K562 (cell line): ENCODE data around the gene MMP1. TPM values are rescaled to one million over a fixed set of nuclear protein-coding genes. Genes with fewer than 3 reads are reported as not detected.

Experiments used
- ATAC-seq: fragments of 200-7000 bp; cut with Tn5 transposase; 3 replicates; pipeline ENCODE4 v1.9.1; 2020; ENCODE audit warnings: moderate library complexity
- BruUV-seq: library from RNA; stranded (reverse); fragments of 400-500 nt; replicated peaks from 2 replicates; lab custom pipeline; 2021; lab: Mats Ljungman, UMichigan
- CTCF ChIA-PET: fragments of 300-600 bp; formaldehyde crosslinking; extraction: SDS; loops from one replicate; lab custom pipeline; 2021; ENCODE audit warnings: low intra/inter-chr PET ratio; lab: Yijun Ruan, JAX
- POLR2A ChIA-PET: fragments of 300-600, 350-650 bp; sonication (Branson Sonifier 250); formaldehyde crosslinking; extraction: SDS; loops from one replicate; lab custom pipeline; 2021; ENCODE audit warnings: antibody characterized with exemption, inconsistent platforms; lab: Yijun Ruan, JAX
- DNase-seq, 4 experiments: peaks; one replicate each; pipeline versions ENCODE4 v3.0.0 to v3.0.0-alpha.2; 2011 to 2018; ENCODE audit warnings: low spot score in 3 of 4, mixed read lengths in 3 of 4; ENCODE audit errors: extremely low read depth in 1 of 4
- FAIRE-seq: peaks from 2 replicates; lab custom pipeline; 2011; peaks lifted over from hg19 to GRCh38; lab: Jason Lieb, UNC
- H2AFZ ChIP-seq: 2 replicates; pipeline ENCODE4 v1.6.0; 2011; ENCODE audit warnings: low read depth, low read length, control low read depth, inconsistent platforms
- H3K27ac ChIP-seq: fragments of 200-600 bp; 3 replicates; pipeline ENCODE4 v1.8.0; 2011; ENCODE audit warnings: low read depth, mild to moderate bottlenecking, control low read depth, inconsistent platforms, low read length, moderate library complexity, mixed read lengths; ENCODE audit errors: extremely low read depth
- H3K27me3 ChIP-seq, 2 experiments: fragments of 300-600 bp in 1 of 2; 2 replicates in 1 of 2; 3 replicates in 1 of 2; pipeline versions ENCODE4 v1.6.0 to v1.8.0; 2011; ENCODE audit warnings: inconsistent platforms in 2 of 2, low read length in 2 of 2, mild to moderate bottlenecking in 1 of 2, mixed read lengths in 1 of 2, moderate library complexity in 1 of 2; ENCODE audit not compliant: control insufficient read depth in 2 of 2, insufficient read depth in 2 of 2
- H3K36me3 ChIP-seq: fragments of 300-600 bp; 3 replicates; pipeline ENCODE4 v1.8.0; 2011; ENCODE audit warnings: mild to moderate bottlenecking, low read length, inconsistent platforms; ENCODE audit not compliant: control insufficient read depth, insufficient read depth
- H3K4me1 ChIP-seq, 2 experiments: fragments of 200-600 bp in 1 of 2; replicated peaks in 1 of 2; 2 replicates in 1 of 2; 3 replicates in 1 of 2; pipeline versions ENCODE4 v1.5.1 to v1.8.0; 2011; ENCODE audit warnings: inconsistent platforms in 2 of 2, low read length in 2 of 2, mild to moderate bottlenecking in 1 of 2, mixed read lengths in 1 of 2, moderate library complexity in 1 of 2; ENCODE audit not compliant: control insufficient read depth in 2 of 2, insufficient read depth in 2 of 2
- H3K4me2 ChIP-seq: 2 replicates; pipeline ENCODE4 v1.6.1; 2011; ENCODE audit warnings: low read length, control low read depth, inconsistent platforms, mixed read lengths; ENCODE audit not compliant: insufficient read depth
- H3K4me3 ChIP-seq: fragments of 200-600 bp; sonication (generic), shearing (Covaris generic); 2 replicates; pipeline ENCODE4 v1.5.1; 2016; ENCODE audit warnings: control low read depth, inconsistent platforms
- H3K79me2 ChIP-seq: fragments of 200-600 bp; 3 replicates; pipeline ENCODE4 v1.8.0; 2011; ENCODE audit warnings: low read length, inconsistent platforms; ENCODE audit not compliant: control insufficient read depth, insufficient read depth
- H3K9ac ChIP-seq, 2 experiments: 2 replicates each; pipeline versions ENCODE4 v1.6.0 to v1.6.1; 2011; ENCODE audit warnings: low read depth in 2 of 2, low read length in 2 of 2, control low read depth in 1 of 2, inconsistent platforms in 1 of 2, mild to moderate bottlenecking in 1 of 2, mixed read lengths in 1 of 2; ENCODE audit not compliant: insufficient read depth in 1 of 2
- H3K9me1 ChIP-seq: one replicate; pipeline ENCODE4 v1.6.0; 2011; ENCODE audit warnings: inconsistent platforms, mild to moderate bottlenecking, low read length, moderate library complexity; ENCODE audit not compliant: control insufficient read depth, insufficient read depth
- H3K9me3 ChIP-seq: replicated peaks from 2 replicates; pipeline ENCODE4 v1.5.1; 2011; ENCODE audit warnings: low read depth, low read length, inconsistent platforms; ENCODE audit not compliant: control insufficient read depth, insufficient read depth
- H4K20me1 ChIP-seq: replicated peaks from 2 replicates; pipeline ENCODE4 v1.6.1; 2011; ENCODE audit warnings: low read length, inconsistent platforms, mixed read lengths; ENCODE audit not compliant: control insufficient read depth, insufficient read depth
- ARNT ChIP-seq, 2 experiments: fragments of 450-650 bp; IDR thresholded peaks; 2 replicates each; pipeline ENCODE4 v1.6.1; 2016; ENCODE audit warnings: mild to moderate bottlenecking in 1 of 2
- BRF2 ChIP-seq: IDR thresholded peaks from 3 replicates; pipeline ENCODE4 v1.6.1; 2011; ENCODE audit warnings: borderline replicate concordance, mild to moderate bottlenecking; ENCODE audit not compliant: insufficient read length, insufficient read depth
- CHD4 ChIP-seq: fragments of 200-600 bp; sonication (generic); IDR thresholded peaks from 3 replicates; pipeline ENCODE4 v1.6.1; 2012; ENCODE audit warnings: low read depth, mild to moderate bottlenecking, mixed read lengths, low read length, inconsistent platforms; ENCODE audit not compliant: insufficient read depth, insufficient replicate concordance, poor library complexity, severe bottlenecking
- CREM ChIP-seq: IDR thresholded peaks from 2 replicates; pipeline ENCODE4 v1.6.1; 2014; ENCODE audit warnings: antibody characterized with exemption, low read depth
- DEAF1 ChIP-seq: fragments of 450-650 bp; formaldehyde crosslinking; IDR thresholded peaks from 2 replicates; pipeline ENCODE4 v1.4.0; 2020; ENCODE audit warnings: mild to moderate bottlenecking, moderate library complexity
- GATAD2B ChIP-seq: fragments of 450-650 bp; IDR thresholded peaks from 2 replicates; pipeline ENCODE4 v1.6.1; 2017; ENCODE audit warnings: mild to moderate bottlenecking, borderline replicate concordance
- KDM1A ChIP-seq, 2 experiments: fragments of 450-650 bp; IDR thresholded peaks; 2 replicates each; pipeline ENCODE4 v1.6.1; 2016; ENCODE audit warnings: mild to moderate bottlenecking in 2 of 2
- KDM2B ChIP-seq: fragments of 250-450 bp; sonication (Bioruptor Pico); IDR thresholded peaks from 2 replicates; pipeline ENCODE4 v1.8.0; 2021; ENCODE audit warnings: mild to moderate bottlenecking, moderate library complexity
- MCM3 ChIP-seq: fragments of 450-650 bp; IDR thresholded peaks from 2 replicates; pipeline ENCODE4 v1.6.1; 2016
- PCBP2 ChIP-seq: fragments of 200-400 bp; formaldehyde crosslinking; IDR thresholded peaks from 2 replicates; pipeline ENCODE4 v1.6.1; 2018; ENCODE audit warnings: low read length, low read depth, mild to moderate bottlenecking, moderate library complexity; ENCODE audit not compliant: poor library complexity, severe bottlenecking
- SIN3A ChIP-seq, 2 experiments: fragments of 150-350 bp in 1 of 2; IDR thresholded peaks; 2 replicates each; pipeline ENCODE4 v1.6.1; 2011 to 2016; ENCODE audit warnings: borderline replicate concordance in 2 of 2, low read depth in 2 of 2, low read length in 2 of 2, mild to moderate bottlenecking in 2 of 2, moderate library complexity in 2 of 2; ENCODE audit not compliant: control insufficient read depth in 1 of 2
- ZBTB7A ChIP-seq: IDR thresholded peaks from 2 replicates; pipeline ENCODE4 v1.6.1; 2011; ENCODE audit warnings: low read depth, mild to moderate bottlenecking, low read length, moderate library complexity, borderline replicate concordance; ENCODE audit not compliant: control insufficient read depth
- ZNF124 ChIP-seq: sonication (generic); formaldehyde crosslinking; IDR thresholded peaks from 2 replicates; pipeline ENCODE4 v1.8.1; 2022; ENCODE audit warnings: missing genetic modification reagents
- ZNF518B ChIP-seq: fragments of 250-450 bp; sonication (Bioruptor Pico); IDR thresholded peaks from 2 replicates; pipeline ENCODE4 v1.5.0; 2021; ENCODE audit warnings: mild to moderate bottlenecking, moderate library complexity
- ZNF77 ChIP-seq: fragments of 250-450 bp; sonication (Bioruptor Pico); IDR thresholded peaks from 2 replicates; pipeline ENCODE4 v1.5.0; 2020
- WGBS: fragments of 100-300 bp; shearing (Covaris generic); methylation state at CpG from one replicate; pipeline ENCODE4 v1.1.6; 2016; ENCODE audit warnings: low coverage, mixed read lengths; ENCODE audit not compliant: insufficient coverage; ENCODE audit errors: missing lambda C conversion rate; 5-methylcytosine and 5-hydroxymethylcytosine counted together
- in situ Hi-C: fragments of 300-500 bp; cut with MboI; formaldehyde crosslinking; loops from 4 replicates; pipeline ENCODE4 v1.15.0; 2018; ENCODE audit warnings: inconsistent platforms, mixed read lengths
- intact Hi-C: fragments of 100-400 bp; cut with micrococcal nuclease; formaldehyde crosslinking; loops from 2 replicates; pipeline ENCODE4 v1.14.2; 2022
- polyA plus RNA-seq, 8 experiments: library from polyadenylated mRNA; depleted of rRNA in 4 of 8; stranded (reverse) in 5 of 8; unstranded in 3 of 8; fragments of >200 nt; fragmentation: Nextera tagmentation in 2 of 8; fragmentation: Illumina TruSeq in 1 of 8; extraction: Ambion mirVana in 2 of 8; extraction: Trizol in 1 of 8; gene quantifications; 2 replicates each; pipeline versions ENCODE4 v1.2.1 to v1.2.3, GENCODE V29; 2011 to 2014; ENCODE audit warnings: inconsistent platforms in 1 of 8, missing spikeins in 1 of 8
- total RNA-seq, 7 experiments: library from RNA; depleted of rRNA in 6 of 7; stranded (reverse); fragments of >200 nt in 6 of 7; fragmentation: Illumina TruSeq in 2 of 7; extraction: Trizol in 2 of 7; gene quantifications; 2 replicates each; pipeline versions ENCODE4 v1.2.1 to v1.2.3, GENCODE V29; 2011 to 2021; ENCODE audit warnings: low replicate concordance in 1 of 7
- TF ChIP-seq, protein P1 (sequence below): fragments of 450-650 bp; conservative IDR thresholded peaks from 2 replicates; pipeline ENCODE4 v1.6.1; 2016; ENCODE audit warnings: missing genetic modification characterization, low read depth, mild to moderate bottlenecking, control low read depth, missing compliant biosample characterization

MMP1 gene
- total and polyA plus RNA-seq, 9 of the 15 experiments (the other 6 are each of a cell fraction or from before 2014, with no cell fraction given): 0.06 to 0.33 (median 0.15) TPM; not detected in 2

- FAIRE-seq: no peak
- Histone ChIP-seq H3K4me1 (no peaks in the 10 kb centered on the region), H3K4me2 (no peak overlapping the region), H2AFZ (no peak overlapping the region), H3K36me3 (no peaks in the 10 kb centered on the region), H3K4me3 (no peak overlapping the region), H3K9me1 (no peaks in the 10 kb centered on the region), H3K79me2 (no peaks in the 10 kb centered on the region), H4K20me1 (no peaks in the 10 kb centered on the region), H3K27ac (no peak overlapping the region), H3K27me3 (no peaks in the 10 kb centered on the region), H3K9ac (no peak overlapping the region), H3K9me3 (no peaks in the 10 kb centered on the region)
- BruUV-seq: no TSS peak
- intact Hi-C loops: no loop called here
- CTCF ChIA-PET: no interaction called here
- in situ Hi-C loops: no loop called here
- no peak for DNase-seq
- ATAC-seq: no peak
- WGBS: 0% methylated on average over 2 of the region's 2 CpGs
- POLR2A ChIA-PET: no interaction called here
- no peak for TF ChIP-seq ARNT (IDR thresholded peaks at IDR 0.05)
- TF ChIP-seq MCM3: no peak
- no peak for TF ChIP-seq ZBTB7A
- TF ChIP-seq DEAF1 (CRISPR knock-in tag): no peak
- no peak for TF ChIP-seq SIN3A (IDR thresholded peaks at IDR 0.05; ENCODE audit: borderline replicate concordance in 2 of 2, control insufficient read depth in 1 of 2, low read depth in 2 of 2, low read length in 2 of 2)
- no peak for TF ChIP-seq ZNF518B (CRISPR knock-in tag)
- no peak for TF ChIP-seq ZNF77 (CRISPR knock-in tag)
- no peak for TF ChIP-seq PCBP2
- no peak for TF ChIP-seq CREM
- TF ChIP-seq KDM1A (IDR thresholded peaks at IDR 0.05): no peak
- no peak for TF ChIP-seq CHD4
- no peak for TF ChIP-seq KDM2B (CRISPR knock-in tag)
- TF ChIP-seq, protein P1, sequence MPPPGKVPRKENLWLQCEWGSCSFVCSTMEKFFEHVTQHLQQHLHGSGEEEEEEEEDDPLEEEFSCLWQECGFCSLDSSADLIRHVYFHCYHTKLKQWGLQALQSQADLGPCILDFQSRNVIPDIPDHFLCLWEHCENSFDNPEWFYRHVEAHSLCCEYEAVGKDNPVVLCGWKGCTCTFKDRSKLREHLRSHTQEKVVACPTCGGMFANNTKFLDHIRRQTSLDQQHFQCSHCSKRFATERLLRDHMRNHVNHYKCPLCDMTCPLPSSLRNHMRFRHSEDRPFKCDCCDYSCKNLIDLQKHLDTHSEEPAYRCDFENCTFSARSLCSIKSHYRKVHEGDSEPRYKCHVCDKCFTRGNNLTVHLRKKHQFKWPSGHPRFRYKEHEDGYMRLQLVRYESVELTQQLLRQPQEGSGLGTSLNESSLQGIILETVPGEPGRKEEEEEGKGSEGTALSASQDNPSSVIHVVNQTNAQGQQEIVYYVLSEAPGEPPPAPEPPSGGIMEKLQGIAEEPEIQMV (tag): no peak
- TF ChIP-seq GATAD2B: no peak
- TF ChIP-seq ZNF124 (CRISPR knock-in tag): no peak
- TF ChIP-seq BRF2: no peak
Measured at GRCh38 chr11:102781676-102782075, 16.3 kb downstream of the MMP1 start.
